ENCODE measurements around the gene FBXO24. TPM values are rescaled to one million over a fixed set of nuclear protein-coding genes. Genes with fewer than 3 reads are reported as not detected.
A peak's percentile ranks its signal among the peaks of the same experiment; 100 is the strongest.

Gene FBXO24
- total and polyA plus RNA-seq, 3 experiments from 2014 or later, result 0.47 to 0.50 TPM; not detected in 1

GRCh38 chr7:100570954-100571828 is 14.9 kb upstream of the FBXO24 start:
- Histone ChIP-seq H3K27ac (ENCODE audit: low read depth, low read length) (no peak overlapping the region), H3K4me1 (ENCODE audit: insufficient read depth, low read length) (peaks cover 45% of the 10 kb centered on the region), H3K9me3 (ENCODE audit: low read length) (no peaks in the 10 kb centered on the region), H3K36me3 (ENCODE audit: insufficient read depth, low read length) (peaks cover 12% of the 10 kb centered on the region), H3K4me3 (ENCODE audit: low read length) (no peak overlapping the region), H3K27me3 (ENCODE audit: insufficient read depth, low read length, poor library complexity, severe bottlenecking) (no peaks in the 10 kb centered on the region)
- CTCF ChIA-PET, result interaction anchor here (0.6 to 1.8 kb wide), 8 partner anchors 8 to 120 kb away, joined by 3 to 14 read pairs (median 4); no protein-coding TSS in a partner anchor
- peak overlapping the region in 3 of 8 donors; percentile 33 to 88 (median 59) for H3K27ac Mint-ChIP-seq
- no peaks in the 10 kb centered on the region for H3K9me3 Mint-ChIP-seq
- POLR2A ChIA-PET, result interaction anchor here (0.6 to 3.3 kb wide), 6 partner anchors 13 to 451 kb away, joined by 3 to 42 read pairs (median 4); partner anchors contain the start of genes AGFG2, FBXO24 and LRCH4
- H3K36me3 Mint-ChIP-seq, result peaks cover 0 to 39% (median 2%) of the 10 kb centered on the region in 3 donors
- no peak for DNase-seq
- peaks cover 26 to 48% (median 30%) of the 10 kb centered on the region in 3 donors for H3K4me1 Mint-ChIP-seq
- peak overlapping the region in 3 of 7 donors; percentile 44 to 62 (median 48) for H3K4me3 Mint-ChIP-seq
- no peaks in the 10 kb centered on the region for H3K27me3 Mint-ChIP-seq

DNA sequence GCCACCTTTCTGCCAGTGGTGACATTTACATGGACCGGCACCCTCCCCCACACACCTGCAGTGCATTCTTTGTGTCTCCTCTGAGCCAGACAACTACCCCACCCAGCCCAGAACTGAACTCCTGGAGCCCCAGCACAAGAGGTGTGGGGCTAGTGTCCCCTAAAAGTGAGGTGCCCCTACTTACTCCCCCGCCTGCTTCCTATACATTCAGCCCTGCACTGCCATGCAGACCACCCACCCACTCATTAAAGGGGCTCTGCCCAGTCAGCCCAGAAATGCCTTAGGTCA is 14.4 kb upstream of the FBXO24 start:
- no peaks in the 10 kb centered on the region for H3K27me3 Mint-ChIP-seq
- H3K36me3 Mint-ChIP-seq, result peaks cover 0 to 41% (median 2%) of the 10 kb centered on the region in 3 donors
- no peaks in the 10 kb centered on the region for H3K27me3 ChIP-seq (ENCODE audit: insufficient read depth, low read length, poor library complexity, severe bottlenecking)
- H3K4me3 Mint-ChIP-seq, result peak overlapping the region in 2 of 7 donors; percentile 18 to 45
- H3K4me1 Mint-ChIP-seq, result peaks cover 23 to 48% (median 30%) of the 10 kb centered on the region in 3 donors
- H3K4me1 ChIP-seq (ENCODE audit: insufficient read depth, low read length), result peaks cover 45% of the 10 kb centered on the region
- no peak overlapping the region for H3K27ac ChIP-seq (ENCODE audit: low read depth, low read length)
- no peak overlapping the region for H3K4me3 ChIP-seq (ENCODE audit: low read length)
- no peaks in the 10 kb centered on the region for H3K9me3 Mint-ChIP-seq
- peak overlapping the region in 7 of 8 donors; percentile 25 to 75 (median 50) for H3K27ac Mint-ChIP-seq
- H3K9me3 ChIP-seq (ENCODE audit: low read length), result no peaks in the 10 kb centered on the region
- peaks cover 18% of the 10 kb centered on the region for H3K36me3 ChIP-seq (ENCODE audit: insufficient read depth, low read length)
- ChIA-PET POLR2A (interaction anchor here (3.3 kb wide), 1 partner anchor 12 kb away, joined by 42 read pairs; the partner anchor contains the start of genes FBXO24 and LRCH4), CTCF (interaction anchor here (0.6 to 1.8 kb wide), 6 partner anchors 12 to 119 kb away, joined by 3 to 14 read pairs (median 4); no protein-coding TSS in a partner anchor)
- no peak for DNase-seq

DNA sequence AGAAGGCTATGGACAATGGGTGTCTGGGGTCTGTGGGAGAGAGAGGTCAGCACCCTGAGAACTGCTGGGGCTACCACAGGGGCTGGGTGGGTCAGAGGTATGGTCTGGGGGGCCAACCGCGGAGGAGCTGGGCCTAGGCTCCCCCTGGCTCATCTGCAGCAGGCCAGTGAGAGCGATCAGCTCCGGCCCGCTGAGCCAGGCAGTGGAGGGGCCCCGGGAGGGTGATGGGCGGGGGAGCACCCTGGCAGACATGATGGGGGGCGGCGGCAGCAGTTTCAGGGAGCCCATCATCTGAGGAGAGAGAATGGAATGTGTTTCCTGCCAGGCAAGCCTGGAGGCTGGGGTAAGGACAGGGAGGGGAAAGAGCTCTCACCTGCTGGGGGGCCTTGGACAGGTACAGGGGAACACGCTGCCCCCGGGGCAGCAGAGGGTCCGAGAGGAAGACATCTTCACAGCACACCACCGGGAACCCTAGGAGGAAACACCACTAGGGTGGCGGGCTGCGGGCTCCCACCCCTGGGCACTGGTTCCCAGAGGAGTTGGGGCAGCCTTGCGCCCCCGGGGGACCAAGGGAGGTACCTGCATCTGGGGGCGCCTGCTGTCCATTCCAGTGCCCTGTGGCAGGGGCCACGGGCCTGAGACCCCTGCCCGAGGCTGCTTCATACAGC is 13.7 kb upstream of the FBXO24 start:
- Mint-ChIP-seq H3K27ac (peak overlapping the region in 6 of 8 donors; percentile 25 to 89 (median 55)), H3K4me1 (peaks cover 23 to 45% (median 30%) of the 10 kb centered on the region in 3 donors), H3K36me3 (peaks cover 0 to 44% (median 2%) of the 10 kb centered on the region in 3 donors), H3K9me3 (no peaks in the 10 kb centered on the region), H3K27me3 (no peaks in the 10 kb centered on the region), H3K4me3 (peak overlapping the region in 1 of 7 donors; percentile 9)
- H3K27ac ChIP-seq (ENCODE audit: low read depth, low read length), result no peak overlapping the region
- no peak overlapping the region for H3K4me3 ChIP-seq (ENCODE audit: low read length)
- no peaks in the 10 kb centered on the region for H3K9me3 ChIP-seq (ENCODE audit: low read length)
- peaks cover 44% of the 10 kb centered on the region for H3K4me1 ChIP-seq (ENCODE audit: insufficient read depth, low read length)
- no peaks in the 10 kb centered on the region for H3K27me3 ChIP-seq (ENCODE audit: insufficient read depth, low read length, poor library complexity, severe bottlenecking)
- DNase-seq, result no peak
- peaks cover 24% of the 10 kb centered on the region for H3K36me3 ChIP-seq (ENCODE audit: insufficient read depth, low read length)
- ChIA-PET POLR2A (interaction anchor here (0.9 to 3.3 kb wide), 2 partner anchors 8 to 12 kb away, joined by 3 to 42 read pairs; partner anchors contain the start of genes FBXO24 and LRCH4), CTCF (interaction anchor here (1.5 kb wide), 1 partner anchor 9 kb away, joined by 4 read pairs; no protein-coding TSS in a partner anchor)

- no peak overlapping the region for H3K27ac ChIP-seq (ENCODE audit: low read depth, low read length)
- H3K4me1 ChIP-seq (ENCODE audit: insufficient read depth, low read length), result peaks cover 37% of the 10 kb centered on the region
- no peaks in the 10 kb centered on the region for H3K9me3 ChIP-seq (ENCODE audit: low read length)
- Mint-ChIP-seq H3K4me1 (peaks cover 20 to 39% (median 30%) of the 10 kb centered on the region in 3 donors), H3K4me3 (no peak overlapping the region), H3K27ac (no peak overlapping the region), H3K9me3 (no peaks in the 10 kb centered on the region), H3K36me3 (peaks cover 0 to 51% (median 2%) of the 10 kb centered on the region in 3 donors), H3K27me3 (no peaks in the 10 kb centered on the region)
- CTCF ChIA-PET, result interaction anchor here (1.5 kb wide), 1 partner anchor 9 kb away, joined by 4 read pairs; no protein-coding TSS in a partner anchor
- no peaks in the 10 kb centered on the region for H3K27me3 ChIP-seq (ENCODE audit: insufficient read depth, low read length, poor library complexity, severe bottlenecking)
- no peak for DNase-seq
- H3K4me3 ChIP-seq (ENCODE audit: low read length), result no peak overlapping the region
- peaks cover 31% of the 10 kb centered on the region for H3K36me3 ChIP-seq (ENCODE audit: insufficient read depth, low read length)
- POLR2A ChIA-PET, result interaction anchor here (0.9 to 3.3 kb wide), 2 partner anchors 9 to 11 kb away, joined by 3 to 42 read pairs; partner anchors contain the start of genes FBXO24 and LRCH4
Measured at GRCh38 chr7:100572949-100573675, 13.0 kb upstream of the FBXO24 start.

DNA sequence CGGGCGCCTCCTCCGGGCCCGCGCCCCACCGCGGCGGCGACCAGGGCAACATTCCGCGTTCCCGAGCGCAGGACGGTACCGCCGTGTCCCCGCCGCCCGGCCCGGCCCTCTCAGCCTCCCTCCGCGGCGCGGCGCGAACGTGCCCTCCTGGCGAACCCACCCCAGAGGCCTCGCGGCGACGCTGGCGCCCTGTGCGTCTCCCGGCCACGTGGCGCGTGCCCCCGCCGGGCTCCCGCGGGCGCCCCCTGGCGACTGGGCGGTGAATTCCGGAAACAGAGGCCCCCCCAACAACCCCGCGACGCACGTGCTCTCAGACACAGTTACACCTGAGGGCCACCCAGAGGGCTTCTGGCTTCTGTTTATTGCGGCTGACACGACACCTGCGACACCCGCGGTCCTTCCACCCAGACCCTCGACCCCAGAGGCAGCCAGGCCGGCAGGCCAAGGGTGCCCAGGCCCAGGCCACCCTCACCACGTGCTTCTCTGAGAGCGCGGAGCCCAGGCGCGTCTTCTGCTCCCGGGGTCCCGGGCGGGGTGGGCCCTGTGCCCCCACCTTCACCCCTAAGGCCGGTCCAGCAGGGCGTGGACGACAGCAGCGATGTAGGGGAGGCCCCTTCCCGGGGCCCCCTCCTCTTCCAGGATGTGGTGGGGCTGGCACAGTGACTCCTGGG is 12.3 kb upstream of the FBXO24 start, which contains the start of gene SAP25:
Gene SAP25, minus strand, starts transcription at position 210 of the 671 bp plus-strand sequence. Its CDS starts 158 bp downstream, at position 52.
- Mint-ChIP-seq H3K27ac (no peak within 1 kb of the TSS), H3K36me3 (peaks cover 0 to 57% (median 2%) of the 10 kb centered on the region in 3 donors), H3K4me1 (peaks cover 15 to 32% (median 26%) of the 10 kb centered on the region in 3 donors), H3K4me3 (no peak within 1 kb of the TSS), H3K9me3 (no peaks in the 10 kb centered on the region), H3K27me3 (no peaks in the 10 kb centered on the region)
- CTCF ChIA-PET, result interaction anchor here (1.0 kb wide), 2 partner anchors 10 to 14 kb away, joined by 3 to 5 read pairs; no protein-coding TSS in a partner anchor
- no peaks in the 10 kb centered on the region for H3K27me3 ChIP-seq (ENCODE audit: insufficient read depth, low read length, poor library complexity, severe bottlenecking)
- H3K4me3 ChIP-seq (ENCODE audit: low read length), result no peak within 1 kb of the TSS
- peaks cover 30% of the 10 kb centered on the region for H3K4me1 ChIP-seq (ENCODE audit: insufficient read depth, low read length)
- H3K27ac ChIP-seq (ENCODE audit: low read depth, low read length), result no peak within 1 kb of the TSS
- POLR2A ChIA-PET, result interaction anchor here (0.6 kb wide), 1 partner anchor 104 kb away, joined by 3 read pairs; no protein-coding TSS in a partner anchor
- DNase-seq, result no peak
- H3K36me3 ChIP-seq (ENCODE audit: insufficient read depth, low read length), result peaks cover 38% of the 10 kb centered on the region
- no peaks in the 10 kb centered on the region for H3K9me3 ChIP-seq (ENCODE audit: low read length)

GRCh38 chr7:100574362-100575205 is 11.5 kb upstream of the FBXO24 start:
- no peaks in the 10 kb centered on the region for H3K9me3 Mint-ChIP-seq
- H3K4me1 Mint-ChIP-seq, result peaks cover 7 to 25% (median 18%) of the 10 kb centered on the region in 3 donors
- POLR2A ChIA-PET, result interaction anchor here (0.6 kb wide), 1 partner anchor 103 kb away, joined by 3 read pairs; no protein-coding TSS in a partner anchor
- no peak overlapping the region for H3K27ac Mint-ChIP-seq
- Histone ChIP-seq H3K27ac (ENCODE audit: low read depth, low read length) (no peak overlapping the region), H3K4me1 (ENCODE audit: insufficient read depth, low read length) (peaks cover 23% of the 10 kb centered on the region), H3K36me3 (ENCODE audit: insufficient read depth, low read length) (peaks cover 42% of the 10 kb centered on the region), H3K4me3 (ENCODE audit: low read length) (no peak overlapping the region), H3K9me3 (ENCODE audit: low read length) (no peaks in the 10 kb centered on the region), H3K27me3 (ENCODE audit: insufficient read depth, low read length, poor library complexity, severe bottlenecking) (no peaks in the 10 kb centered on the region)
- H3K4me3 Mint-ChIP-seq, result no peak overlapping the region
- no peaks in the 10 kb centered on the region for H3K27me3 Mint-ChIP-seq
- H3K36me3 Mint-ChIP-seq, result peaks cover 0 to 62% (median 2%) of the 10 kb centered on the region in 3 donors
- CTCF ChIA-PET, result interaction anchor here (1.0 kb wide), 2 partner anchors 9 to 15 kb away, joined by 3 to 5 read pairs; no protein-coding TSS in a partner anchor
- DNase-seq, result no peak
